Measurements from ENCODE around the gene ECHS1.

ECHS1 gene

DNA sequence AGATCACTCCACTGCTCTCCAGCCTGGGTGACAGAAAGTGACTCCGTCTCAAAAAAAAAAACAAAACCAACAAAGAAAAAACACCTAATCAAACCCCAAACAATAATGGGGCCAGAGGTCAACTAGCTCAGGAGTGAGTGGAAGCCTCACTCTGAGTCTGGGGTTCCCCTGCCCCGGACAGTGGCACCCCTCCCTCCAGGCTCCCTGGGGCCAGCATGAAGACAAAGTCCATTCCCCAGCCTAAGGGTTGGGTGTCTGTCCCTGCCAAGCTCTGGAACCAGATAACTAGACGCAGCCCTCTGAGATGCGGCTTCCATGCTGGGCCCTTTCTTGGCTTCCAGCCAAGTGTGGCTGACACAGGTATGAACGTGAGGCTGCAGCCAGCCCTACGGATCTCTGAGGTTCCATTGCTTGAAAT is 13.6 kb downstream of the ECHS1 start:
- DNase-seq, result no peak

DNA sequence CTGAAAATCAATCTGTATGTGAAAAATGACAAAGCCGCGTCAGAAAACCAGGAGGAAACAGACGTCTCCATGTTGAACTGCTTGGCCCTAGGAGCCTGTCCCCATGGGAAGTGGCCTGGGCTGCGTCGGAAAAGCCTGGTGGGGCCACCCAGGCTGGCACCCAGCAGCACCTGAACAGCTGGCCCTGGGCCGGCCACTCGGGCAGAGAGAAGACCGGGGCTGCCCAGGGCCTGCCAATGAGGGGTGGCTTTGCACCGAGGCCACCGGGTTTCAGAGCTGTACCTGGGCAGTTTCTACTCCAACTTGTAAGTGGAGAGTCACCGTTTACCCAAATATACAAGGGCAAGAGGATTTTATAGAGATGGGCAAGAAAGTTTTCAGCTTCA is 14.2 kb downstream of the ECHS1 start:
- DNase-seq, result no peak

GRCh38 chr10:133358162-133358924 is 14.8 kb downstream of the ECHS1 start:
- no peak for DNase-seq

- peak in 7 of 56 donors; percentile 20 to 64 (median 50) for DNase-seq
Measured at GRCh38 chr10:133357285-133358161, 15.6 kb downstream of the ECHS1 start, which contains the start of gene FUOM. Gene FUOM, minus strand, starts transcription at chr10:133358019. Its CDS starts 12 bp downstream, at chr10:133358007.

DNA sequence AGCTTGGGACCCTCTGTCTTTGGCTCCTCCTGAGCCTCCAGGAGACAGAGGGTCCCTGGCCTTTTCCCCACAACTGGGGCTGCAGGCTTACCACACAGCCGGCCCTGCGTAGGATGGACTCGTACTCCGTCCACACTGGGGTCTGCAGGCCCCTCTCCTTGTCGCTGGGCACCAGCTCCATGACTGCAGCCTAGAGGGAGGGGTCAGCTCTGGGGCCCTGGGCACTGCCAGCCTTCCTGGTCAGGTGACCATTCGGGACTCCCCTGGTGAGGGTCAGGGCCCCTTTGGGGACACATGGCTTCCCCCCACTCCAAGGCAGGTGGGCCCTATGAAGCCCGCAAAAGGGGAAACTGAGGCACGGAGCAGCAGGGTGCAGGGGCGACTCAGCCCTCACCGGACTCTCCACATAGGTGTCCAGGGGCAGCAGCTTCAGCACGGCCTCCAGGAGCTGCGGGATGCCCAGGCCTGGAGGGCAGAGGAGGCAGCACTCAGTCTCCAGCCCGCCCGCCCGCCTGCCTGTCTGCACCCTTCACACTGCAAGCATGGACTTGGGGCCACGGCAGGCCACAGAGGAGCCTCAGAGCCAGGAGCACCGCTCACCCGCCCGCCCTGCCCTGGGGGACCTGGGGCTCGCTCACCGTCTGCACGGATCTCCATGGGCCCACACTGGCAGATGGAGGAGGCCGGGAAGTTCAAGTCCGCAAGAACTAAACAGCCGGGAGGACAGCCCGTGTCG is 16.4 kb downstream of the ECHS1 start:
- no peak for DNase-seq

GRCh38 chr10:133355991-133356390 is 17.2 kb downstream of the ECHS1 start:
- no peak for DNase-seq

- no peak for DNase-seq
Measured at GRCh38 chr10:133355266-133355665, 17.9 kb downstream of the ECHS1 start.

GRCh38 chr10:133354672-133355240 is 18.4 kb downstream of the ECHS1 start:
- no peak for DNase-seq

DNA sequence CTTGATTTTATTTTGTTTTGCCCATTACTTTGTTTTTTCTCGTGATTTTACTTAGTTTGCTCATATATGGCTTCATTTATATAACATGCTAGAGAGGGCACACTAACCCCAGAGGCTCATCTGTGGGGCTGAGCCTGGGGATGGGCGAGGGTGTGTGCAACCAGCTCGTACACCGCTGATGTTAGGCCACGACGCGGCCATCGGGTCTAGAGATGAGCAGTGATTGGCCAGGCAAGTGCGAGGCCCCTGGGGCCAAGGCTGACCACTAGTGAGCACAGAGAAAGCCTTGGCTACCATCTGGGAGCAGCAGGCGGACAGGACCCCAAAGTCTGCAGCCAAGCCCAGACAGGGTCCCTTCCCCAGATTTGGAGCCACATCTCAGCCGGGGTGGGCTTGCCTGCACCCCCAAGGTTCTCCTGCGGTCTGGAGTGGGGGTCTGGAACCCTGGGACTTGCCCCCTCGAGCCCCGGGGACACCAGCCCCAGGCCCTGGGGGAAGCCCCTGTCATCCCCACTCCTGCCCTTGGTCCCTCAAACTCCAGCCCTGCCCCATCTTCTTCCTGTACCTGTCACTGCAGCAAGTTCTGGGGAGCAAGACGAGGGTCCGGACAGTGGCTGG is 19.1 kb downstream of the ECHS1 start:
- no peak for DNase-seq

GRCh38 chr10:133353202-133353959 is 19.8 kb downstream of the ECHS1 start:
- DNase-seq, result no peak

DNA sequence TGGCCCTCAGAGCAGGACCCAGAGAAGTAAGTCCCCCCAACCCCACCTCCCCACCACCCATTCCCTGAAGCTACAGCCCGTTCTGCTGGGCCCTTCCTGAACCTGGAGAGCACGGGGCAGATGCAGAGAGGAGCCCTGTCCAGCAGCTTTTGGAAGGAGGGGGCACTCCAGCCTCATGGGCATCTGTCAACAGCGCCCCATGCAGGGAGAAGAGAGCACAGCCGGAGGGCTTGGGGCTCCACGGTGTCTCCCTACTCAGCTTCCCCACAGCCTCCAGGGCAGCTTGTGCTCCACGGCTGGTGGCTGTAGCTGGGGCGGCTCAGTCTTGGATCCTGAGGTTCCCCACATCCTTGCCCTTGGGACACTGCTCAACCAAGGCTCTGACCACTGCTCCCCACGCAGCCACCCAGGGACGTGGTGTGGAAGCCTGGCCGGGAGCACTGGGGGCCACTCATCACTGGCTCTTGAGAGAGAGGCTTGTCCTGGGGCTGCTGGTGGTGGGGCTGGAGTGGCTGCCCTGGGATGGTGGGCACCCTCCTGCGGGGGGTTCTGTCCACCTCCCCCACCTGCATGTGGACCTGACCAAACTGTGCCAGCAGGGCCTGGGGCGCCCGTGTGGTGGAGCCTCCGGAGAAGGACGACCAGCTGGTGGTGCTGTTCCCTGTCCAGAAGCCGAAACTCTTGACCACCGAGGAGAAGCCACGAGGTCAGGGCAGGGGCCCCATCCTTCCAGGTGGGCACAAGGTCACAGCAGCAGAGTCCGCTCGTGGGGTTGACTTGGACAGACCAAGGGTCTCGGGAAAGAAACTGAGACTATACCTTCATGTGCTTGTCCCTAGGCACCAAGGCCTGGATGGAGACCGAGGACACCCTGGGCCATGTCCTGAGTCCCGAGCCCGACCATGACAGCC is 21.5 kb downstream of the ECHS1 start:
- DNase-seq, result no peak

- no peak for DNase-seq
Measured at GRCh38 chr10:133350950-133351329, 22.2 kb downstream of the ECHS1 start.

DNA sequence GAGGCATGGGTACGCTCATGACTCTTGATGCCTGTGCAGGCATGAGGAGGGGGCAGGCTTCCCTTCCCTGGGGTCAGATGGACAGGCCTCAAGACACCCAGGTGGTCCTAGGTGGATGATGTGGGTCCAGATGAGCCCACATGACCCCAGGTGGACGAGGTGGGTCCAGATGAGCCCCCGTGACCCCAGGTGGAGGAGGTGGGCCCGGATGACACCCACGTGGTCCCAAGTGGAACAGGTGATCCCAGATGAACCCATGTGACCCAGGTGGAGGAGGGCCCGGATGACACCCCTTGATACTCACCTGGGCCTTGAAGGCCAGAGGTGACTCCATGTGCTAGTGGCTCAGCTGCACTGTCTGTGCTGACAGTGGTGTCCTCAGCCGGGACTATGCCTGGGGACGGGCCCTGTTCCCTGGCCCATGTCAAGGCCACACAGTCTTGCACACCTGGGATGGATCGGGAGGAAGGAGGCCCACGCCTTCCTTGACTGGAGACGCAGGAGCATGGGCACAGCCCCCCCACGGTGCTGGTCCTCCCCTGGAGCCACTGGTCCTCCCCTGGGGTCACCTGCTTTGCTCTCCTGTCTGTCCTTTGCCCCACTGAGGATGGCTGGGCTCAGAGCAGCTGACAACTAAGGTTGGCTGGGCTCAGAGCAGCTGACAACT is 22.7 kb downstream of the ECHS1 start:
- no peak for DNase-seq

GRCh38 chr10:133349577-133350011 is 23.6 kb downstream of the ECHS1 start:
- DNase-seq, result no peak

DNA sequence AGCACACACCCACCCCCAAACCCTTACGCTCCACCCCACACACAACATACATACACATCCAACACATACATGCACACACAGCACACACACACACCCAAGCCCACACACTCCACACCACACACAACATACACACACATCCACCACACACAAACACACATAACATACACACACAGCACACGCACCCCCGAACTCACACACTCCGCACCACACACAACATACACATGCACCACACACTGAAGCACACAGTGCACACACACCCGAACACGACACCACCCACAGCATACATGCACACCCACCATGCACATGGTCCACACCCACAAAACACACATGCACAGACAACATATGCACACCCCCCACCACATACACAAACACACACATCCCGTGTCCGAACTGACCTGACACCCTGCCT is 24.0 kb downstream of the ECHS1 start:
- DNase-seq, result no peak

DNA sequence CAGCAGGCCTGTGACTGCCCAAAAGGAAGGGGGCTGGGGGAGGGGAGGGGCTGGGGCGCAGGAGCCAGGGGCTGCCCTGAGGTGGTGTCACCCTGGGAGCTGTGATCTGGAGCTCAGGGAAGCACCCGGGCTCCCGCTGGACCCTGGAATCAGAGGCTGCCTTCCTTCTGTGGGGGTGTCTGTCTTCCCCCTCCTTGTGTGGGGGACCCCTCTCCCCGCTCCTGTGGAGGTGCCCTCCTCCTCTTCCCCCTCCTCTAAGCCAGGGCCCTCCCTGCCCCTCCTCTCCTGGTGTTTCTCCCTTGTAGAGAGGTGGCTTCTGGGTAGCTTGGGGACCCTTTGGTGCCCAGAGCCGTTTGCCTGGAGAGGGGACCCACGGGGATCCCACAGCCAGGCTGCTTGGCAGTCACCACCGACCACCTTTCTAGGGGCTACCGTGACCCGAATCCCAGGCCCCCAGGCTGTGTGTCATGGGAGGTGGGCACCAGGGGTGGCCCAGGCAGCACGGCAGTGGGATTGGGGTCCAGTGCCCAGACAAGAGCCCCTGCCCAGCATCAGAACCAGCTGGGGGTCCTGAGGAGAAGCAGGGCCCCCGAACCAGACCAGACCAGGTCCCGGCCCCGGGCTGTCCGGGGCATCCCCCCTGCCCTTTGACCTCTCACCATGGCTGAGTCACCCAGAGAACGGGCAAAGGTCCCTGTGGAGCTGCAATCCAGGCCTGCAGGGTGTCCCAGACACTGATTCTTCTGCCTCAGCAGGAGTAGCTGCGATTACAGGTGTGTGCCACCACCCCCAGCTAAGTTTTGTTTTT is 25.2 kb downstream of the ECHS1 start:
- no peak for DNase-seq

GRCh38 chr10:133346413-133346812 is 26.7 kb downstream of the ECHS1 start:
- DNase-seq, result no peak

DNA sequence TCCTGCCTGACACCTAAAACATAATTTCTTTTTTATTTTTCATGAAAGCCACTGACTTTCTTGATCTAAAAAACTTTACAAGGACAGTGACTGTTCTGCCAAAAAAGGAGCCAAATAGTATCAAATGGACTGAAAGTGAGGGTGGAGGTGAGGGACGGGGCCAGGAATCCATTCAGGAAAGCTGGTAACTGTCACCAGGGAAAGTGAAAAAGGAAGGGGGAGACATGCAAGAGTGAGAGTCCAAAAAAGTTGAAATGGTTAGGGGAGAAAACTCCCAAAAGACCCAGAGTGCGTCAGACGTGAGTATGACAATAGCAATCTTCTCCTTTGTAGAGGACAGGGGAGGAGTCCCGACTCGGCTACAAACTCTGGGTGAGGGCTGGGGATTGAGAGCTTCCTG is 28.9 kb downstream of the ECHS1 start:
- no peak for DNase-seq
